Lung (tissue), 12 donors: Measurements from ENCODE around the gene ZNF394. TPM values are rescaled to one million over a fixed set of nuclear protein-coding genes. Genes with fewer than 3 reads are reported as not detected.

Experiments
- ATAC-seq: fragments of 200-7000 bp; cut with Tn5 transposase; one replicate; pipeline ENCODE4 v1.9.1; 2020; ENCODE audit warnings: moderate number of reproducible peaks; ENCODE audit not compliant: insufficient read depth, low FRiP score
- DNase-seq, 3 donors: peaks; one replicate each; pipeline ENCODE4 v3.0.0-alpha.2; 2013 to 2017
- H3K27ac ChIP-seq, 2 donors: one replicate each; pipeline ENCODE4 v1.5.1; 2013; ENCODE audit warnings: mild to moderate bottlenecking in 2 of 2, moderate library complexity in 2 of 2, control low read depth in 1 of 2, inconsistent platforms in 1 of 2, low read depth in 1 of 2, low read length in 1 of 2
- H3K27me3 ChIP-seq, 3 donors: one replicate each; pipeline ENCODE4 v1.5.1; 2013; ENCODE audit warnings: low read length in 2 of 3; ENCODE audit not compliant: control insufficient read depth in 3 of 3, insufficient read depth in 3 of 3
- H3K36me3 ChIP-seq, 4 donors: one replicate each; pipeline ENCODE4 v1.5.1; 2013; ENCODE audit warnings: low read length in 4 of 4, mild to moderate bottlenecking in 1 of 4, moderate library complexity in 1 of 4; ENCODE audit not compliant: control insufficient read depth in 4 of 4, insufficient read depth in 4 of 4
- H3K4me1 ChIP-seq, 5 donors: one replicate each; pipeline ENCODE4 v1.5.1; 2013; ENCODE audit warnings: low read length in 5 of 5, mild to moderate bottlenecking in 2 of 5, moderate library complexity in 1 of 5; ENCODE audit not compliant: control insufficient read depth in 5 of 5, insufficient read depth in 5 of 5
- H3K4me3 ChIP-seq: one replicate; pipeline ENCODE4 v1.5.1; 2013; ENCODE audit warnings: mild to moderate bottlenecking, control low read depth, moderate library complexity
- H3K9ac ChIP-seq, 2 donors: one replicate each; pipeline ENCODE4 v1.5.1; 2013; ENCODE audit warnings: low read length in 2 of 2, control low read depth in 1 of 2; ENCODE audit not compliant: insufficient read depth in 1 of 2
- H3K9me3 ChIP-seq, 4 donors: one replicate each; pipeline ENCODE4 v1.5.1; 2013; ENCODE audit warnings: low read length in 3 of 4, mild to moderate bottlenecking in 1 of 4, moderate library complexity in 1 of 4; ENCODE audit not compliant: control insufficient read depth in 4 of 4, insufficient read depth in 3 of 4
- WGBS, 2 donors: extraction: QIAGEN DNeasy Blood & Tissue Kit; methylation state at CpG; one replicate each; pipeline ENCODE4 v1.1.7; 2013; 5-methylcytosine and 5-hydroxymethylcytosine counted together
- polyA plus RNA-seq, 2 donors: library from polyadenylated mRNA; stranded (reverse); fragments of 200-250 nt; gene quantifications; one replicate each; pipeline ENCODE4 v1.2.1, GENCODE V29; 2013
- total RNA-seq, 2 donors: library from RNA; depleted of rRNA in 1 of 2; stranded (reverse); fragments of >200 nt in 1 of 2; gene quantifications; one replicate each; pipeline ENCODE4 v1.2.1, GENCODE V29; 2014 to 2021
- TF ChIP-seq, protein P1 (sequence below): IDR thresholded peaks from 2 replicates; pipeline ENCODE4 v1.5.1; 2012; ENCODE audit warnings: mild to moderate bottlenecking; ENCODE audit errors: control extremely low read depth, extremely low read depth
- donor health status: control.
- donor health status: control.
- donor health status: Bipolar disorder and iron deficiency.
- donor health status: healthy.
- donor health status: DM: yes; HTN: yes; CAD: no.

ZNF394 gene
- total and polyA plus RNA-seq, 4 donors: 18.5 to 44.5 (median 26.4) TPM

DNA sequence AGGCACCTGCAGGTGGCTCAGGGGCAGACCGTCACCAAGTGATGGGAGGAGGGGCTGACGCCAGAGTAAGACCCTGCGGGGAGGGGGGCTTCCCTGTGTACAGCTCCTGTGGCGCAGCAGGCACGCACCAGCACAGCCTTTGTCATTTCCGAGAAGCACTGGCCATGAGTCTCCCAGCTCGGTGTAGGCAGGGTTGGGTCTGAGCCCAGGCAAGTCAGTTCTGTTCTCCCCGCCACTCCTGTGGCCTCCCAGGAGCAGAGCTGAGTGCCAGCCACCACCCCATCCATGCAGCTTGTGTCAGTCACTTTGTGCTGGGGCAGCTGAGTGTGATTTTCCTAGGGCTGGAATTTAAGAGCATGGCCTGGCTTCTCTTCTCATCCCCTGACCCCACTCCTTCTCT lies 48.1 kb downstream of the ZNF394 start:
- 92 to 95% methylated on average over 8 of the region's 8 CpGs for WGBS, 2 donors
- Histone ChIP-seq H3K9me3 (no peaks in the 10 kb centered on the region), H3K27ac (no peak overlapping the region), H3K4me1 (no peaks in the 10 kb centered on the region), H3K27me3 (no peaks in the 10 kb centered on the region), H3K36me3 (peaks cover 0 to 81% (median 29%) of the 10 kb centered on the region in 4 donors), H3K4me3 (no peak overlapping the region), H3K9ac (no peak overlapping the region)
- TF ChIP-seq, protein P1, sequence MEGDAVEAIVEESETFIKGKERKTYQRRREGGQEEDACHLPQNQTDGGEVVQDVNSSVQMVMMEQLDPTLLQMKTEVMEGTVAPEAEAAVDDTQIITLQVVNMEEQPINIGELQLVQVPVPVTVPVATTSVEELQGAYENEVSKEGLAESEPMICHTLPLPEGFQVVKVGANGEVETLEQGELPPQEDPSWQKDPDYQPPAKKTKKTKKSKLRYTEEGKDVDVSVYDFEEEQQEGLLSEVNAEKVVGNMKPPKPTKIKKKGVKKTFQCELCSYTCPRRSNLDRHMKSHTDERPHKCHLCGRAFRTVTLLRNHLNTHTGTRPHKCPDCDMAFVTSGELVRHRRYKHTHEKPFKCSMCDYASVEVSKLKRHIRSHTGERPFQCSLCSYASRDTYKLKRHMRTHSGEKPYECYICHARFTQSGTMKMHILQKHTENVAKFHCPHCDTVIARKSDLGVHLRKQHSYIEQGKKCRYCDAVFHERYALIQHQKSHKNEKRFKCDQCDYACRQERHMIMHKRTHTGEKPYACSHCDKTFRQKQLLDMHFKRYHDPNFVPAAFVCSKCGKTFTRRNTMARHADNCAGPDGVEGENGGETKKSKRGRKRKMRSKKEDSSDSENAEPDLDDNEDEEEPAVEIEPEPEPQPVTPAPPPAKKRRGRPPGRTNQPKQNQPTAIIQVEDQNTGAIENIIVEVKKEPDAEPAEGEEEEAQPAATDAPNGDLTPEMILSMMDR: no peak
- ATAC-seq (no peak), DNase-seq (no peak)

DNA sequence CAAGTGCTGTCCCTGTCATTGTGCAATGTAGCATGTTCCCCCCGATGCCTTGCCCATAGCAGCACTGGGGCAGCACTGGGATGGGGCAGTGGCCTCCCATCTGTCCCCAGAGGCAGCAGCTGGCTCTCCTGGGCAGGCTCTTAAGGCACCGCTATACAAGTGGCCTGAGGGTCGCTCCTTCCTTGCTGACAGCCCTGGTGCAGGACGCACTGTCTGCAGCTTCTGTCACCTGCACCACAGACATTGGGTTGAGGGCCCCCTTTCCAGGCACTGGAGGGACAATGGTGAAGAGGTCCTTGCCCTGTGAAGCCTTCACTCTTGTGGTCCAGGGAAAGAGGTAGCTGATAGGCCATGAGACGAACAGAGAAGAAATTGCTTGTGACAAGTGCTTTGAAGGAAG lies 50.8 kb downstream of the ZNF394 start:
- H3K27ac ChIP-seq: no peak overlapping the region
- H3K4me3 ChIP-seq: no peak overlapping the region
- no peaks in the 10 kb centered on the region for H3K27me3 ChIP-seq
- H3K9me3 ChIP-seq: no peaks in the 10 kb centered on the region
- ATAC-seq: no peak
- peaks cover 8 to 75% (median 24%) of the 10 kb centered on the region in 4 donors for H3K36me3 ChIP-seq
- no peaks in the 10 kb centered on the region for H3K4me1 ChIP-seq
- DNase-seq: no peak
- TF ChIP-seq, protein P1: no peak
- 92% methylated on average over 5 of the region's 5 CpGs for WGBS, 2 donors
- no peak overlapping the region for H3K9ac ChIP-seq

DNA sequence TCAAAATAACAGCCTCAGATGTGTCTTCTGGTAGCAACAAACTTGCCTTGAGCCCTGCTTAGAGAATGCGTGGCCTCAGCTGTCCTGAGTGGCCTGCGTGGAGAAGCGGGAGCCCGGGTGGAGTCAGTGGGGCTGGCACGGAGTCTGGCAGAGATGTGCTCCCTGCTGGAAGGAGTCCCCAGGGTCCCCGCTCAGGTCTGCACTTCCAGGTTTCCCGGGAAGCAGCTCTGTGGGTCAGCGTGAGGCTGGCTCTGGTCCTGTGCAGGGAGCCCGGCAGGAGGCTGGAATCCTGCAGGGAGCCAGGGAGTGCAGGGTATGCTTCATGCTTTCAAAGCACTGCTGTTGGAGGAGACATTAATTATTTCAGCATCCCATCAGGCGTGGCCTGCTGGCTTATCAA lies 51.2 kb downstream of the ZNF394 start:
- Histone ChIP-seq H3K36me3 (peaks cover 8 to 71% (median 25%) of the 10 kb centered on the region in 4 donors), H3K4me3 (no peak overlapping the region)
- WGBS, 2 donors: 91 to 95% methylated on average over 10 of the region's 10 CpGs

More for the DNA sequence above, 51.2 kb downstream of the ZNF394 start:
- H3K27me3 ChIP-seq: no peaks in the 10 kb centered on the region
- TF ChIP-seq, protein P1: no peak
- no peaks in the 10 kb centered on the region for H3K4me1 ChIP-seq
- ATAC-seq (no peak), DNase-seq (no peak)
- no peaks in the 10 kb centered on the region for H3K9me3 ChIP-seq
- no peak overlapping the region for H3K9ac ChIP-seq
- no peak overlapping the region for H3K27ac ChIP-seq
